Panc1 (cell line): ENCODE measurements around the gene LDLRAP1.

ENCODE experiments used
- POLR2AphosphoS5 ChIP-seq: IDR thresholded peaks from 2 replicates; pipeline ENCODE4 v1.6.1; 2012; ENCODE audit warnings: mild to moderate bottlenecking, low read depth, low read length, moderate library complexity
- SIN3A ChIP-seq: IDR thresholded peaks from 2 replicates; pipeline ENCODE4 v1.6.1; 2012; ENCODE audit warnings: low read depth, mild to moderate bottlenecking, low read length, moderate library complexity, borderline replicate concordance; ENCODE audit not compliant: insufficient read depth
- TF ChIP-seq, protein P1 (sequence below): fragments of 450-650 bp; IDR thresholded peaks from 2 replicates; pipeline ENCODE4 v1.5.1; 2017; ENCODE audit warnings: mild to moderate bottlenecking

GRCh38 chr1:25581764-25582163, 38.4 kb downstream of the LDLRAP1 start:
- TF ChIP-seq, protein P1, sequence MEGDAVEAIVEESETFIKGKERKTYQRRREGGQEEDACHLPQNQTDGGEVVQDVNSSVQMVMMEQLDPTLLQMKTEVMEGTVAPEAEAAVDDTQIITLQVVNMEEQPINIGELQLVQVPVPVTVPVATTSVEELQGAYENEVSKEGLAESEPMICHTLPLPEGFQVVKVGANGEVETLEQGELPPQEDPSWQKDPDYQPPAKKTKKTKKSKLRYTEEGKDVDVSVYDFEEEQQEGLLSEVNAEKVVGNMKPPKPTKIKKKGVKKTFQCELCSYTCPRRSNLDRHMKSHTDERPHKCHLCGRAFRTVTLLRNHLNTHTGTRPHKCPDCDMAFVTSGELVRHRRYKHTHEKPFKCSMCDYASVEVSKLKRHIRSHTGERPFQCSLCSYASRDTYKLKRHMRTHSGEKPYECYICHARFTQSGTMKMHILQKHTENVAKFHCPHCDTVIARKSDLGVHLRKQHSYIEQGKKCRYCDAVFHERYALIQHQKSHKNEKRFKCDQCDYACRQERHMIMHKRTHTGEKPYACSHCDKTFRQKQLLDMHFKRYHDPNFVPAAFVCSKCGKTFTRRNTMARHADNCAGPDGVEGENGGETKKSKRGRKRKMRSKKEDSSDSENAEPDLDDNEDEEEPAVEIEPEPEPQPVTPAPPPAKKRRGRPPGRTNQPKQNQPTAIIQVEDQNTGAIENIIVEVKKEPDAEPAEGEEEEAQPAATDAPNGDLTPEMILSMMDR: no peak
- TF ChIP-seq POLR2AphosphoS5: no peak
- TF ChIP-seq SIN3A: no peak
